ENCODE results near the gene GOLGA6L7.

- no peak for TF ChIP-seq POLR2A (IDR thresholded peaks at IDR 0.05; ENCODE audit: low read depth, low read length)
- TF ChIP-seq CTCF (IDR thresholded peaks at IDR 0.05; ENCODE audit: extremely low read depth in 1 of 2, insufficient read depth in 1 of 2, low read depth in 1 of 2, low read length in 2 of 2) = no peak
- TF ChIP-seq EZH2 (IDR thresholded peaks at IDR 0.05; ENCODE audit: borderline replicate concordance, low read depth, low read length, severe bottlenecking) = no peak
- no peak for TF ChIP-seq MAX (IDR thresholded peaks at IDR 0.05; ENCODE audit: insufficient read depth, insufficient read length)
These were observed 28.4 kb upstream of the GOLGA6L7 start for GRCh38 chr15:28876845-28877185.
